ENCODE measurements around the gene TRIM51G.
"Not testable (repeated sequence)": the region's sequence is repeated elsewhere in the genome, so short reads cannot be mapped to it uniquely, and the experiment has no call there.

TRIM51G gene

DNA sequence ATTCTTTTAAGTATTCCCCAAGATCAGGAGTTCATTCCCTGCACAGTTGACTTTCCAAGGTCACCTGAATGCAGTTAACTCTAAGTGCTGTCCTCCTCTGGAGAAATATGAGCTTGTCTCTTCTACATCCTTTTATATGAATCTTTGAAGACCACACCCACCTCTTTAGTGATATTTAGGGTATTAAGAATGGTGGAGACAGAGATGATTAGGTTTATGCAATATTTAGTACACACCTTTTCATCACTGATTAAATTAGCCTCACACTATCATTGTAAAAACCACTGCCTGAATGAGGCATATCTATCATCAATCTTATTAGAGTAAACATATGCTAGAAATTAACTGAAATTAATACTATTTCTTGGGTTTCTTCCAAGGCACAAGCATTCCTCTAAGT is at the start of gene TRIM51G:
Gene TRIM51G, minus strand, starts transcription at position 101 of the 400 bp plus-strand sequence. CDS start 2,190 bp downstream, outside the sequence.
- DNase-seq; H3K4me1 Mint-ChIP-seq; H3K27ac Mint-ChIP-seq; H3K36me3 Mint-ChIP-seq (ENCODE audit: low read depth); H3K27me3 Mint-ChIP-seq (ENCODE audit: low read depth, poor library complexity); H3K4me3 Mint-ChIP-seq: not testable (repeated sequence)
- H3K9me3 Mint-ChIP-seq, result peaks cover 55% of the 10 kb centered on the region

- not testable (repeated sequence) for H3K27me3 Mint-ChIP-seq (ENCODE audit: low read depth, poor library complexity); H3K27ac Mint-ChIP-seq; H3K4me1 Mint-ChIP-seq; H3K4me3 Mint-ChIP-seq; DNase-seq; H3K36me3 Mint-ChIP-seq (ENCODE audit: low read depth)
- peaks cover 50% of the 10 kb centered on the region for H3K9me3 Mint-ChIP-seq
These were observed 44.8 kb upstream of the TRIM51G start, which contains the start of gene TRIM49B for GRCh38 chr11:49028523-49028922. TRIM49B (plus strand) TSS chr11:49028823; CDS start chr11:49031600, 2,777 bp downstream.

DNA sequence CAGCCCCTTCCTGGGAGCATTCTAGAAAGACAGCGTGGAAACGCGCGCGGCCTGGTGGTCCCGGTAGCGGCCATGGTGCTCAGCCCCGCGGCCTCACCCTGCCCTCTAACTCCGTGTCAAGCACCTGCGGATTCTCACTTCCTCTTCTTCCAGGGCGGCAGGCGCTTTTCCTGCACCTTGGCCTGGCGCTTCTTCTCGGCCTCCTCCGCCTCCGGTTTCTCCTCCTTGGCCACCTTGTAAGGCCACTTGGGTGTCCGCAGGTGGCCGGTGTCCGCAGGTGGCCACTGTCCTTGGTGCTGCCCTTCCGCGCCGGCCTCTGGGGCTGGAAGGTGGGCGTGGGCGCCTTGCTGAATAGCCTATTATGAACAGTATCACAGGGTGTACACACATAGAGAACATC is 15.1 kb downstream of the TRIM51G start:
- not testable (repeated sequence) for H3K4me3 Mint-ChIP-seq; DNase-seq; H3K36me3 Mint-ChIP-seq (ENCODE audit: low read depth); H3K27ac Mint-ChIP-seq; H3K4me1 Mint-ChIP-seq; H3K27me3 Mint-ChIP-seq (ENCODE audit: low read depth, poor library complexity)
- H3K9me3 Mint-ChIP-seq, result peaks cover 67% of the 10 kb centered on the region

GRCh38 chr11:48955315-48956049 is 28.2 kb downstream of the TRIM51G start:
- H3K4me3 Mint-ChIP-seq; DNase-seq; H3K4me1 Mint-ChIP-seq; H3K36me3 Mint-ChIP-seq (ENCODE audit: low read depth); H3K27ac Mint-ChIP-seq; H3K27me3 Mint-ChIP-seq (ENCODE audit: low read depth, poor library complexity): not testable (repeated sequence)
- peaks cover 64% of the 10 kb centered on the region for H3K9me3 Mint-ChIP-seq

DNA sequence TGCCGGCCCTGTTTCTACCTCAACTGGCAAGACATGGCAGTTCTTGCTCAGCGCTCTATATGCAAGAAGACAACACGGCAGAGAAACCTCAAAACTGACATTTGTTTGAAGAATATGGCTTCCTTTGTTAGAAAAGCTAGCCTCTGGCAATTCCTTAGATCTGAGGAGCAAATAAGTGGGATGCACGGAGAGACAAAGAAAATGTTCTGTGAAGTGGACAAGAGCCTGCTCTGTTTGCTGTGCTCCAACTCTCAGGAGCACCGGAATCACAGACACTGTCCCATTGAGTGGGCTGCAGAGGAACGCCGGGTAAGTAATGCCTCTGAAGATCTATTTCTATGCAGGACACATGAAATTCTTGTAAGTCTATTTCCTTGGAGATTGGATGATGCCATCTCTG is 37.9 kb downstream of the TRIM51G start:
- H3K4me3 Mint-ChIP-seq; H3K27me3 Mint-ChIP-seq (ENCODE audit: low read depth, poor library complexity); H3K4me1 Mint-ChIP-seq; H3K27ac Mint-ChIP-seq; DNase-seq; H3K36me3 Mint-ChIP-seq (ENCODE audit: low read depth): not testable (repeated sequence)
- H3K9me3 Mint-ChIP-seq, result peaks cover 57% of the 10 kb centered on the region
